Measurements from ENCODE around the gene NUDT4B.
"Not testable (repeated sequence)": the region's sequence is repeated elsewhere in the genome, so short reads cannot be mapped to it uniquely, and the experiment has no call there.

Gene NUDT4B

GRCh38 chr1:148775263-148775662 lies 26.7 kb downstream of the NUDT4B start:
- CTCF ChIA-PET; DNase-seq (ENCODE audit: extremely low spot score); POLR2A ChIA-PET: not testable (repeated sequence)

GRCh38 chr1:148777649-148778048 lies 29.1 kb downstream of the NUDT4B start:
- POLR2A ChIA-PET; DNase-seq (ENCODE audit: extremely low spot score); CTCF ChIA-PET: not testable (repeated sequence)

DNA sequence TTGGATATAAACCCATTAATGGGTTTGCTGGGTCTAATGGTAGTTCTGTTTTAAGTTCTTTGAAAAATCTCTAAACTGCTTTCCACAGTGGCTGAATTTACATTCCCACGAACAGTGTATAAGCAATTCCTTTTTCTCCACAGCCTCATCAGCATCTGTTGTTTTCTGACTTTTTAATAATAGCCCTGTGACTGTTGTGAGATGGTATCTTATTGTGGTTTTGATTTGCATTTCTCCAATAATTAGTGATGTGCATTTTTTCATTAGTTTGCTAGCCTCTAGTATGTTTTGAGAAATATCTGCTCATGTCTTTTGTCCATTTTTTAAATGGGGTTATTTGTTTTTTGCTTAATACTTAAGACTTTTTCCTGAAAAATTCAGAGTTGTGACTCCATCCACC lies 31.8 kb downstream of the NUDT4B start:
- DNase-seq (ENCODE audit: extremely low spot score); POLR2A ChIA-PET; CTCF ChIA-PET: not testable (repeated sequence)

DNA sequence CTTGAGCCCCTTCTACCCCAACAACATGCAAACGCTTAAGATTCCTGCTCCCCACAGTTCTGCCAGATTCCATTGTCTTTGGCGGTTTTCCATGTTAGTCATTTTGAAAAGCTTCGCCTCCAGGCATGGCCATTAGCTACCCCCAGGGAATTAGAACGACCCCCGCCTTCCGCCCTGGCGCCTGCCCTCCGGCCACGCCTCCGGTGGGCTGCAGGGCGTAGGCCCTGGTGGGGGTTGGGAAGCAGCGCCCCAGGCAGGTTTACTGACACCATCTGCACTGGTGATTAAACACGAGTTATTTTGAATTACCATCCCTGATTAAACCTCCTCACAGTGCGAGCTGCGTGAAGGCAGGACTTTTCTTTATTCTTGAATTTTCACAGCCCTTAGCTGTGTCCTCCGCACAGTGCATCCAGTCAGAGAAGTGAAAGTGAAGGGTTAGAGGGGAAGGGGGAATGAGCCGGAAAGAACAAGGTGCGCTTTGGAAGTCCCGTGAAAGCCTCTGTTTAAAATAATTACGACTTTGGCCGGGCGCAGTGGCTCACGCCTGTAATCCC lies 43.0 kb downstream of the NUDT4B start:
- DNase-seq (ENCODE audit: extremely low spot score); CTCF ChIA-PET; POLR2A ChIA-PET: not testable (repeated sequence)

DNA sequence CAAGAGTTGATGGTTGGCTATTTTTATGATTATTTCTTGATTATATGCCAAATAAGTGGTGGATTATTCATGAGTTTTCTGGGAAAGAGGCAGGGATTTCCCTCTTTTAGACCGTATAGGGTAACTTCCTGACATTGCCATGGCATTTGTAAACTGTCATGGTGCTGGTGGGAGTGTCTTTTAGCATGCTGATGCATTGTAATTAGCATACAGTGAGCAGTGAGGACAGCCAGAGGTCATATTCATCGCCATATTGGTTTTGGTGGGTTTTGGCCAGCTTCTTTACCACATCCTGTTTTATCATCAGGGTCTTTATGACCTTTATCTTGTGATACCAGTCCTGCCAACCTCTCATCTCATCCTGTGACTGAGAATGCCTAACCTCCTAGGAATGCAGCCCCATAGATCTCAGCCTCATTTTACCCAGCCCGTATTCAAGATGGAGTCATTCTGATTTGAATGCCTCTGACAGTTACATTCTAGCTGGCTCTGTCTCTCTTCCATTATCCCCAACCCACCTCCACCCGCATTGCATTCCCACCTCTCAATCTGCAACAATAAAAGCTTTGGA lies 45.3 kb downstream of the NUDT4B start:
- DNase-seq (ENCODE audit: extremely low spot score); POLR2A ChIA-PET; CTCF ChIA-PET: not testable (repeated sequence)

Data from HEK293T (cell line).